A549 treated with Mapracorat at 1 μM for 4 hours (cell line): ENCODE data around the gene HNRNPCL2. TPM values are rescaled to one million over a fixed set of nuclear protein-coding genes. Genes with fewer than 3 reads are reported as not detected.

Source experiments
- total RNA-seq: library from RNA; stranded (reverse); fragments of 200-300 nt; extraction: Qiagen RNA extraction; gene quantifications from 5 replicates; pipeline ENCODE4 v1.2.3, GENCODE V29; 2022

HNRNPCL2 gene
- total RNA-seq, result not detected in 5 replicates

DNA sequence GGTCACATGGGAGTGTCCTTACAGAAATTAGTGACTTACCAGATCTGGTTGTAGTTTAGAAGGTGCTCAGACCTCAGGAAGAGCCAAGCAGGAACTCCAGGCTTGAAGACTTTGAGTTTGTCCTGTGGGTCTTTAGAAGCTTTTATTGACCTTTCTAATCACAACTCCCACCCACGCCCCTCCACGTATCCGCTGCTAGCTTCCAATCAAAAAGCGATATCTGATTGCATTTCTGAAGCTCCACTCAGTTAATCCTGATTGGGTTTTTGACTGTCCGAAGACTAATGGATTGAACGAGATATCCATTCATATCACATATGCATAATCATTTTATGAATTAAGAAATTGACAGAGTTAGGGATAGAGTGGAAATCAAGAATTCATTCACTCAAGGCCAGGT is at the start of gene HNRNPCL2:
Gene HNRNPCL2, minus strand, starts transcription at position 101 of the 400 bp plus-strand sequence. CDS start 454 bp downstream, outside the sequence.

DNA sequence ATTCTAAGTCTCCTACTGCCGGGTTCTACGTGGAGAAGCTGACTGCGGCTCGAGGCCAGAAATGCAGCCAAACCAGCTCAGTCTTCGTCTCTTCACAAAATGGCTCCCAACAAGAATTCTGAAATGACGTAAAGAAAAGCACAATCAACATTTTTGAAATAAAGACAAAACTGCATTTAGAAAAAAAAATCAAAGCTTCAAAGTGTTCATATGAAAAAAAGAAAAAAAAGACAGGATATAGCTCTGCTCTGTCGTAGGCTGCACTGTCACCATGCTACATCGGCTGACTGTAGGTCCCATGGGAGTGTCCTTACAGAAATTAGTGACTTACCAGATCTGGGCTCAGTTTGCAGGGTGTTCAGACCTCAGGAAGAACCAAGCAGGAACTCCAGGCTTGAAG is 48.9 kb upstream of the HNRNPCL2 start, which contains the start of gene HNRNPCL4:
Gene HNRNPCL4, minus strand, starts transcription at position 101 of the 400 bp plus-strand sequence. CDS start 164 bp downstream, outside the sequence.

DNA sequence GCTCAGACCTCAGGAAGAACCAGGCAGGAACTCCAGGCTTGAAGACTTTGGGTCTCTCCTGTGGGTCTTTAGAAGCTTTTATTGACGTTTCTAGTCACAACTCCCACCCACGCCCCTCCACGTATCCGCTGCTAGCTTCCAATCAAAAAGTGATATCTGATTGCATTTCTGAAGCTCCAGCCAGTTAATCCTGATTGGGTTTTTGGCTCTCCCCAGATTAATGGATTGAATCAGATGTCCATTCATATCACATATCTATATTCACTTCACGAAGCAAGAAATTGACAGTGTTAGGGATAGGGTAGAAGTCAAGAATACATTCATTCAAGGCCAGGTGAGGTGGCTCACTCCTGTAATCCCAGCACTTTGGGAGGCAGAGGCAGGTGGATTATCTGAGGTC is 39.3 kb upstream of the HNRNPCL2 start, which contains the start of gene PRAMEF26:
Gene PRAMEF26, minus strand, starts transcription at position 101 of the 400 bp plus-strand sequence. CDS start 2,914 bp downstream, outside the sequence.

DNA sequence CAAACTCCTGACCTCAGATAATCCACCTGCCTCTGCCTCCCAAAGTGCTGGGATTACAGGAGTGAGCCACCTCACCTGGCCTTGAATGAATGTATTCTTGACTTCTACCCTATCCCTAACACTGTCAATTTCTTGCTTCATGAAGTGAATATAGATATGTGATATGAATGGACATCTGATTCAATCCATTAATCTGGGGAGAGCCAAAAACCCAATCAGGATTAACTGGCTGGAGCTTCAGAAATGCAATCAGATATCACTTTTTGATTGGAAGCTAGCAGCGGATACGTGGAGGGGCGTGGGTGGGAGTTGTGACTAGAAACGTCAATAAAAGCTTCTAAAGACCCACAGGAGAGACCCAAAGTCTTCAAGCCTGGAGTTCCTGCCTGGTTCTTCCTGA is 46.2 kb downstream of the HNRNPCL2 start, which contains the start of gene PRAMEF25:
Gene PRAMEF25, plus strand, starts transcription at position 301 of the 400 bp plus-strand sequence. CDS start 2,920 bp downstream, outside the sequence.

Other genes with a start within 250 kb of the HNRNPCL2 start
- not detected in 5 replicates for gene PRAMEF4, start 230.7 kb downstream of the HNRNPCL2 start, total RNA-seq
- not detected in 5 replicates for gene PRAMEF10, start 218.6 kb downstream of the HNRNPCL2 start, total RNA-seq
- not detected in 5 replicates for gene PRAMEF7, start 200.2 kb downstream of the HNRNPCL2 start, total RNA-seq
- gene PRAMEF6, start 169.3 kb downstream of the HNRNPCL2 start, total RNA-seq, result not detected in 5 replicates
- not detected in 5 replicates for gene PRAMEF27, start 60.3 kb downstream of the HNRNPCL2 start, total RNA-seq
- gene HNRNPCL3, start 56.1 kb downstream of the HNRNPCL2 start, total RNA-seq, result not detected in 5 replicates
- gene PRAMEF25, start 46.1 kb downstream of the HNRNPCL2 start, total RNA-seq, result not detected in 5 replicates
- gene PRAMEF26, start 39.2 kb upstream of the HNRNPCL2 start, total RNA-seq, result not detected in 5 replicates
- not detected in 5 replicates for gene HNRNPCL4, start 48.8 kb upstream of the HNRNPCL2 start, total RNA-seq
- gene PRAMEF9, start 55.0 kb upstream of the HNRNPCL2 start, total RNA-seq, result not detected in 5 replicates
- not detected in 5 replicates for gene PRAMEF13, start 84.6 kb upstream of the HNRNPCL2 start, total RNA-seq
- not detected in 5 replicates for gene PRAMEF18, start 109.3 kb upstream of the HNRNPCL2 start, total RNA-seq
- gene PRAMEF5, start 137.3 kb upstream of the HNRNPCL2 start, total RNA-seq, result not detected in 5 replicates
- gene PRAMEF8, start 168.3 kb upstream of the HNRNPCL2 start, total RNA-seq, result not detected in 5 replicates
- gene PRAMEF33, start 186.7 kb upstream of the HNRNPCL2 start, total RNA-seq, result not detected in 5 replicates
- not detected in 5 replicates for gene PRAMEF15, start 198.7 kb upstream of the HNRNPCL2 start, total RNA-seq
- gene PRAMEF14, start 230.3 kb upstream of the HNRNPCL2 start, total RNA-seq, result not detected in 5 replicates